Stimulated activated CD8-positive, alpha-beta memory T cell treated with anti-CD3 and anti-CD28 coated beads, Interleukin-7, amount 100 ng/mL, for 24 hours (primary cell): ENCODE measurements around the gene DISP3.

ENCODE experiments used
- DNase-seq: peaks from one replicate; pipeline ENCODE4 v3.0.0-alpha.2; 2020; ENCODE audit warnings: low read depth

The DISP3 gene

DNA sequence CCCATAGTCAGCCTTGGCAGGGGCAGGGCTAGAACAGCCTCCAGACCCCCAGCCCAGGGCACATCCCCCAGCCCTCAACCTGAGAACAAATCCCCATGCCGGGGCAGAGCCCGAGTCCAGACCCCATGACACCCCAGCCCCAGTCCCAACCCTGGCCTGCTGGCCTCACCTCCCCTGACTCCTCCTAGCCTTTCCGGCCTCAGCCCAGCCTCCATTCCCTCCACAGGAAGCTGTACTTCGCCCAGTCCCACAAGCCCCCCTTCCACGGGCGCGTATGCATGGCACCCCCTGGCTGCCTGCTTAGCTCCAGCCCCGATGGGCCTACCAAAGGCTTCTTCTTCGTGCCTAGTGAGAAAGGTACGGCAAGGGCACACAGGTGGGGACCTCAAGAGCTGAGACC lies 50.4 kb downstream of the DISP3 start:
- no peak for DNase-seq

DNA sequence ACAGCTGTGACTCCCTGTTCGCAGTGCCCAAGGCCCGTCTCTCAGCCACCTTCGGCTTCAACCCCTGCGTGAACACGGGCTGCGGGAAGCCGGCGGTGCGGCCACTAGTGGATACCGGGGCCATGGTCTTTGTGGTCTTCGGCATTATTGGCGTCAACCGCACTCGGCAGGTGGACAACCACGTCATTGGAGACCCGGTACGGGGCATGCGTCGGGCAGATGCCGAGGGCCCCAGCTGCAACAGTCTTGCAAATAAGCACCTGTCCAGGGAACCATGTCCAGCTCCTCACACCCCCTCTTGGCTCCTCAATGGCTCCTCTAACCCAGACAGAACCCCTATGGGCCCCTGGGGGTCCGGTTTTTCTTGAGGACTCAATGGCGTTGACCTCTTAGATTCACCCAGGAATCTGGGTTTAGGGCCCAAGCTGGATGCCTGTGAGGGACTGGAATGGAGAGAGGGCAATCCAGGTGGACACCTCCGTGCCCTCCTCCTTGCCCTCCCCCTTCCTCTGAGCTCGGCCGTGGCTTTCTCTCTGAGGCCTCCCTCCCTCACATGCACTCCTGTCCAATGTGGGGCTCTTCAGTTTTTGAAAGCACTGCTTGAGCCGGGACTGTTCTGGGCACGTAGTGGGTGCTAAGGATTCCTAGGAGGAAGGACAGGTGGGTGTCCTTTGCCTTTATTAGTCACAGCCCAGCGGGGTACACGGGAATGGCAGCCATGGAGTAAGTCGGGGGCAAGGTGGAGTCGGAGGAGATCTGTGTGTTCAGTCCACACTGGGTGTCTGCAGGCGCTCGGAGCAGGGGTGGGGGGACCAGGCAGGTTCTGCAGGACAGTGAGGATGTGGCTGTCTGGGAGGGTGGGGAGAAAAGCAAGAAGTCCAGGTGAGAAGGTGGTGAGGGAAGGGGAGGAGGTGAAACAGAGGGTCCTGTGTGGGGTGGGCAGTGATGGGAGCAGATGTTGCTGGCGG lies 51.1 kb downstream of the DISP3 start:
- no peak for DNase-seq

DNA sequence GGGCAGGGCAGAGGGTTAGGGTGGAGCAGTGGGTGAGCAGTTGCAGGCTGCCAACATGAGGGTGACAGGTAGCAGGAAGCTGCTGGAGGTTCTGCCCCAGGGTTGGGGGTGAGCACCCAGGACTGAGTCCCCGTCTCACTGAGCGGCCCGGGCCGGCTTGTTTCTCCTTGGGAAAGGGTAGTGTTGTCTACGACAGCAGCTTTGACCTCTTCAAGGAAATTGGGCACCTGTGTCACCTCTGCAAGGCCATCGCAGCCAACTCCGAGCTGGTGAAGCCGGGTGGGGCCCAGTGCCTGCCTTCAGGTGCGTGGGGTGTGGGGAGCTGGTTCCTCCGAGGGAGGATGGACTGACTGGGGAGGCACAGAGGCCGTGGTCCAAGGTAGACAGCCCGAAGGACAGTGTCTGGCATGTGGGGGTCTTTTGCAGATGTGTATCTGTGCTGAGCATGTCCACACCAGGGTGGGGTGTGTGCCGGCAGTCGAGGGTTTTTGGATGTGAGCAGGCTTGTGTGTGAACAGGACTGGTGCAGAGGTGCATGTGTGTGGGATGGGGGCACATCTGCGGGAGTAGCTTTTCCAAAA lies 51.9 kb downstream of the DISP3 start:
- no peak for DNase-seq

DNA sequence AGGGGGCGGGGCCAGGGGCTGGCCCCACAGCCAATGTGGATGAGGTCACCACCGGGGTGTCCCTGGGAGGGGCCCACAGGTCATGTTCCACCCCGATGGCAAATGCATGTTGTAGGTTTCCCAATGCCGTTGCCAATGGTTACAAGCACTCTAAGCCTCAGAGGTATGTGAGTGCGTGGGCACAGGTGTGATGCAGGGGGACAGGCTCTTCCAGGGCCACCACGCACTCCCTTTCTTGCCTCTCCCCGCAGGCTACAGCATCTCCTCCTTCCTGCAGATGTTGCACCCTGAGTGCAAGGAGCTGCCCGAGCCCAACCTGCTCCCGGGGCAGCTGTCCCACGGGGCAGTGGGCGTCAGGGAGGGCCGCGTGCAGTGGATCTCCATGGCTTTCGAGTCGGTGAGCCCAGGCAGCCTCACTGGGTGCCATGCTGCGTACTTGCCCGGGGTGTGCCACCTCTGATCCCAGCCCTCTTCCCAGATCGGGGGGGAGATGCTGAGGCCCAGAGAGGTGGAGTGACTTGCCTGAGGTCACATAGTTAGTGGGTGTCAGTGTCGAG lies 52.4 kb downstream of the DISP3 start:
- DNase-seq, result no peak

DNA sequence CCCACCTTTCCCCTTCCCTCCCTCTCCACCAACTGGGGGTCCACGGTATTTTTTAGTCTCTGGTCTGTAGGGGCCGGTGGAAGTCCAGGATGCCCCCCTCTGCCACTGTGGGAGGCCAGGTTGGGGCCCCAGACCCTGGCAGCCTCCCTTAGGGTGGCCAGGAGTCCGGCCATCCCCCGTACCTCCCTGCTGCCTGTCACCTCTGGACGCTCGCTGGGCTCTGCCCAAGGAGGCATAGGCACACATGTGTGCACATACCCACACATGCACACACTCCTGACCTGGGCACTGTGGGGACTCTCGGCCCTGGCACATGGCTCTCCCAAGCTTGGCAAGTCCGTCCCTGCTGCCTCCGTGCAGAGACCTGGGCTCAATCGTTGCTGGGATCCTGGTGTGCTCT lies 53.0 kb downstream of the DISP3 start:
- no peak for DNase-seq

GRCh38 chr1:11533790-11534787 lies 55.1 kb downstream of the DISP3 start:
- no peak for DNase-seq

- DNase-seq, result no peak
Measured at GRCh38 chr1:11534846-11535245, 55.9 kb downstream of the DISP3 start.

- no peak for DNase-seq
Measured at GRCh38 chr1:11535316-11535715, 56.4 kb downstream of the DISP3 start.

GRCh38 chr1:11535761-11536572 lies 57.0 kb downstream of the DISP3 start:
- DNase-seq, result no peak

GRCh38 chr1:11536573-11537379 lies 57.8 kb downstream of the DISP3 start:
- DNase-seq, result no peak

- no peak for DNase-seq
Measured at GRCh38 chr1:11537380-11537764, 58.4 kb downstream of the DISP3 start.

DNA sequence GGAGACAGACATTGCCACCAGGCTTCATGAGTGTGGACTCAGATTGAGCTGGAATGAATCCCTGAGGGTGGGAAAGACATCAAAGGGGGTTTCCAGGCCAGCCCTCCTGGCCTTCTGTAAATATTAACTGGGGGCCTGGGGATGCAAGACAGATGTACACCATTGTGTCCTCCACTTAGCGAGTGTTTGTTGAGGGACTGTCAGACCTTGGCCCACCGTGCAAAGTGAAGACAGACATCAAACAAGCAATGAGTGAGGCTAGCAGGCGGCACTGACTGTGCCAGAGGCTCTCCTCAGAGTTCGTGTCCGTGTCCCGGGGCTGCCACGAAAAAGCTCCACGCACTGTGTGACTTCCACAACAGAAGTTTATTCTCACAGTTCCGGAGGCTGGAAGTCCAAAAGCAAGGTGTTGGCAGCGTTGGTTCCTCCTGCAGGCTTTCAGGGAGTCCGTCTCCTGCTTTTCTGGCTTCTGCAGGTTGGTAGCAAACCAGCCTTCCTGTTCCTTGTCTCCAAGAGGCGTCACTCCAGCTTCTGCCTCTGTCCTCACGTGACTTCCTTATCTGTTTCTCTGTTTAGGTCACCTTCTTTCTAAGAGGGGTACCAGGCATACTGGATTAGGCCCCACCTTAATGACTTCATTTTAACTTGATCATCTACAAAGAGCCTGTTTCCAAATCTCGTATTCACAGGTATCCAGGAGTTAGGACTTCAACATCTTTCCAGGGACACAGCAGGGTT lies 59.1 kb downstream of the DISP3 start:
- DNase-seq, result no peak

- DNase-seq, result no peak
Measured at GRCh38 chr1:11538886-11539285, 59.9 kb downstream of the DISP3 start.

GRCh38 chr1:11539850-11540772 lies 61.2 kb downstream of the DISP3 start:
- DNase-seq, result no peak

- DNase-seq, result no peak
Measured at GRCh38 chr1:11540773-11541160, 61.8 kb downstream of the DISP3 start.

DNA sequence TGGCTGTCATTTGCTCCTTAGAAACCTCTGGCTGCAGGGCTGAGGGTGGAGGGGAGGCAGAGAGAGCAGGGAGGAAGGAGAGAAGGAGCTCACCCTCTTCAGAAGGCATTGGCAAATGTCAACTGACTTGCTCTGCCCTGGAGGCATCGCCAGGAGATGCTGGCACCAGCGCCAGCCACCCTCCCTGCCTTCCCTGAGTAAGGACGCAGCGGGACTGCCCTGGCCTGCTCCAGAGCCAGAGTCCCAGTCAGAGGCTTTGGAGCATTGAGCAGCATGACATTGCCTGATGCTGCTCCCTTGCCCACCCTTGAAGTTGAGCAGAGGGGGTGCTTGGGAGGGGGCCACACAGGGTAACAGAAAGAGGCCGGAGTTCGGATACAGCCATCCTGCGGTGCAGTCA lies 62.3 kb downstream of the DISP3 start:
- no peak for DNase-seq

GRCh38 chr1:11541956-11542355 lies 63.0 kb downstream of the DISP3 start:
- DNase-seq, result no peak

DNA sequence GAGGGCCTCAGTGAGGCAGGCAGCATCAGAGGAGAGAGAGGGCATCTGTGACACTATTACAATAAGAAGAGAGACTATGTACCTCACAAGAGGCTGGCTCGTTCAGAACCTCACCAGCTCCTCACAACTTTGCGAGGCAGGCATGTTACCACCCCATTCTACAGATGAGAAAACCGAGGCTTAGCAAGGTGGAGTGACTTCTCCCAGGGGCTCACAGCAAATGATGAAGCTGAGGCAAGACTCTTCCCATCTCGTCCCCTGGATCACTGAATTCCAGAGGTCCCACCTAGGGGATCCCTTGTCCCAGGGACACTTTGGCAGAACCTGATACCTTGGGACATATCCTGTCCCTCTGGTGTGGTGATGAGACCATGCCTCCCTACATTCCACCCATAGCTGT lies 64.4 kb downstream of the DISP3 start:
- no peak for DNase-seq

DNA sequence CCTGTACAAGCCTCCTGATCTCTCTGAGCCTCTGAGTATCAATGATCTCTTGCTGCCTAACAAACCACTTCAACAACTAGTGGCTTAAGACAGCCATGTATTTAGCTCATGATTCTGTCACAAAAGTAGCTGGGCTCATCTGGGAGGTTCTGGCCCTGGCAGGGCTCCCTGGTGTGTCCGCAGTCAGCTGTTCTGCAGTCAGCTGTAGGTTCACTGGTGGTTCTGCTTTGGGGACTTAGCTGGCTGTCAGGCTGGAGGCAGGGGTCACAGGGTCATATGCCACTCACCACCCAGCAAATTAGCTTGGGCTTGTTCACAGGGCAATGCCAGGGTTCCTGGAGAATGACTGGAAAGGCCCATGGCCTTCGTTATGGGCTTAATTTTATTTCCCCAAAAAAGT lies 64.8 kb downstream of the DISP3 start:
- DNase-seq, result no peak
